Stimulated activated CD4-positive, alpha-beta T cell treated with anti-CD3 and anti-CD28 coated beads, TNF-alpha, amount 100 ng/mL, for 4 hours (primary cell): ENCODE data around the gene RAE1.

ENCODE experiments used
- DNase-seq, 3 experiments: peaks; one replicate each; pipeline ENCODE4 v3.0.0-alpha.2; 2020; ENCODE audit warnings: low read depth in 3 of 3

RAE1 gene

DNA sequence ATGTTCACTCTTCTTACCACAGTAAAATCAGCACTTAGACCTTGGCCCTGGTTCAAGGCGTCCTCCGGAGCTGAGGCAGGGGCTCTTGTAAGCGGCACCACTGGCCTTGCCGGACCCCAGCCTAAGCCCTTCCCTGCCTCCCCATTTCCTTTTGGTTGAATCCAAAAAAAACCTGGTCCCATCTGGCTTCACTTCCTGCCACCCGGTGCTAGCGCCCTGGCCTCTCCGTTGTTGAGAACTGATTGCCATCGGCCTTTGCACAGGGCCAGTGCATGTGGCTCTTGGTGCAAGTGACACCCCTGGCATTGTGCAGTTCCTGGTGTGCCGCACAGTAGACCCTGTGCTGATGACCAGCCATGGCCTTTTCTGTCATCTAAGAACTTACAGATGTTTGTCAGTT is 21.1 kb downstream of the RAE1 start:
- no peak for DNase-seq

DNA sequence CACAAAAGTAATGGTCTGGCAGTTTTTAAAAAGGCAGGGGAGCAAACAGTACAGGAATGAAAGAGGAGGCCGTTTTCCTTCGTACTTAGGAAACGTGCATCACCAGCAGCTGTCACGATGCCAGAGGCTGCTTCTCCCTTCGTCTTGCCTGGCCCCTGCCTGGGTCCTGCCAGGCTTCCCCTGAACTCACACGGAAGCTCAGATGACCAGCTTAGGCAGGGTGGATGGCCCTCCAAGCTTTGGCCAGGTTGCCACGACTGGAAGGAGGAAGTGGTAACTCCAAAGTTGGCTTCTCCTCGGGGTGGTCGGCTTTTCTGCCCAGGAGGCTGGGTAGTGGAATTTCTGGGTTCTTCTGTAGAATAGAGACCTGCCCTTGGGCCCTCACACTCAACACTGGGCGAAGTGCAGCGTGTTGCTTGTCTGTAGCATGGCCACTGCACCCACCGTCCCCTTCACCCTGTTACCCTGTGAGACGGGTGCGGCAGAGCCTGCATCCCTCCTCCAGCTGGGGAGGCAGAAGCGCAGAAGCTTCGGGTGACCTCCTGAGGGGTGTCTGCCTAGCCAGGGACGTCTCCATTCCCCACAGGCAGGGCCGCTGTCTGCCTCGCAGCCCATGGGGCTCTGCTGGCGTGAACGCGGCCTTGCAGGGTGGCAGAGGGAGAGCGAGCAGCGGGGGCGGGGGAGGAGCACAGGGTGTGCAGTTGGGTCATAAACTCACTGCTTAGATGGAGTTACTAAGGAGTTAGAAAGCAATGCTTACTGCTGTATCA is 21.7 kb downstream of the RAE1 start:
- DNase-seq = no peak

GRCh38 chr20:57374343-57374930 is 23.4 kb downstream of the RAE1 start:
- DNase-seq = no peak

GRCh38 chr20:57374931-57375651 is 24.0 kb downstream of the RAE1 start:
- DNase-seq = no peak

- DNase-seq = no peak
Observed at GRCh38 chr20:57375652-57376230, 24.7 kb downstream of the RAE1 start.

DNA sequence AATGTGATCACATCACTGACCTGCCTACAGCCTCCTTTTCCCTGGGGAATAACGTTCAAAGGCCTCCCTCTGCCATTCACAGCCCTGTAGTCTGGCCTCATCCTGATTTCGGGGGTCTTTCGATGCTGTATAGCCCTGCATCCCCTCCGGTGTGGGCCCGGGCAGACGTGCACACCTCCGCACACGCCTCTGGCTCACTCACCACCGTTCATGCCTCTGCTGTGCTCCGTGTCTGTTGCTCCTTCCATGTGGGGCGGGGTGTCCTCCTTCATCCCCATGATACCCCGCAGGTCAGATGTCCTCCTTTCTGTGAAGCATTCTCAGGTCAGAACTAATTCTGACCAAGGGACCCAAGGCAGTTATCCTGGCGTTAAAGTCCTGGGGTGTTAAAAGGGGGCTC is 26.3 kb downstream of the RAE1 start:
- DNase-seq = no peak

- DNase-seq = no peak
Observed at GRCh38 chr20:57378107-57378506, 27.1 kb downstream of the RAE1 start.

DNA sequence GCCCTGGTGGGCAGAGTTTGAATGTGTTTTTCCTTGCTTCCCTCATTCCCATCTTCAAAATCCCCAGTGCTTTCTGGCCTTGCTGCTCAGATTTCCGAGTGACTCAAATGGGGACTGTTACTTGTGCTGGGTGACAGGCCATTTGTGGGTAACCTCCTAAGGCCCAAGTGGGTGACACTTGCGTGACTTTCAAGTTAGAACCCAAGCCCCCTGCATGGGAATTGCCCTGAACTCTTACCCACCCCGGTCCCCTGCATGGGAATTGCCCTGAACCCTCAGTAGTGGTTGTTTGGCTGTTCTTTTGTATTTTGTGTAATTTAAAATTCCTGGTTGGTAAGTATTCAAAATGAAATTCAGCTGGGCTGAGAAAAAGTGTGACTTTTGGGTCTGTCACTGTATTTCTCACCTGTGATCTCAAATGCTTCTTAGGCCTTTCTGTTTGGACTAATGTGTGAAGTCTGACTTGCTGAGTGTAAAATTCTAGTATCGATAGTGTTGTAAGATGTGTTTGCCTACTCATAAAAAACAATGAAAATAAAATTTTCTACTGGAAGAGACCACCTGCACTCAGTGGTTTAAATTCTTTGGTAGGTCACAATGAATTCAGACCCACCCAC is 27.7 kb downstream of the RAE1 start:
- DNase-seq = no peak

GRCh38 chr20:57379263-57379647 is 28.2 kb downstream of the RAE1 start:
- DNase-seq = no peak

DNA sequence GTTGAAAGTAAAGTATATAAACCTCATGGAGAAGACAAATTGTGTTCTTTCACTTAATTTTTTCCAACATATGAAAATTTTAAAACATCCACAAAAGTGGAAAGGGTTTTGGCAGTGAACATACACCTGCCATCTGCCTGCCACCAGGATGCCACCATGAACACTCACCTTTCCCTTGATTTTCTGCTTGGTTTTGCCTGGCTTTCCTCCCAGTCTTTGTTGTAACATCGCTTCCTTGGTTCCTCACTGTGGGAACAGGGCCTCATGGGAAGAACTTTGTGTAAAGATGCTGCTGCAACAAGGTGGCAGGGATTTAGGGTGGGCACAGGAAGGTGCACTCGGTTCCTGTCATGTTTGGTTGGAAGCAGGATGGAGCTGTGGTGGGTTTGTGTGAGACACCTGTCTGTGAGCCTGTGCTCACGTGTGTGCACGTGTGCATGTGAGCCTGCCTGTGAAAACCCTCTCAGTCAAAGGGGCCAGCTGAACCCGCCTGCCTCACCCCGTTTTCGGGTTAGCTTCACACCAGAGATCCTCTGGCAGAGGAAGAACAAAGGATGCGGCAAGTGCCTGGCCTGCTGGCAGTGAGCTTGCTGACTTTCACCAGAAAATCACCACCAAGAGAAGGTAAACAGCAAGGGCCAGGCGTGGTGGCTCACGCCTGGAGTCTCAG is 29.2 kb downstream of the RAE1 start:
- DNase-seq = no peak

- peak; percentile 72 to 79 (median 72) for DNase-seq
Observed at GRCh38 chr20:57381596-57382503, 30.8 kb downstream of the RAE1 start.

DNA sequence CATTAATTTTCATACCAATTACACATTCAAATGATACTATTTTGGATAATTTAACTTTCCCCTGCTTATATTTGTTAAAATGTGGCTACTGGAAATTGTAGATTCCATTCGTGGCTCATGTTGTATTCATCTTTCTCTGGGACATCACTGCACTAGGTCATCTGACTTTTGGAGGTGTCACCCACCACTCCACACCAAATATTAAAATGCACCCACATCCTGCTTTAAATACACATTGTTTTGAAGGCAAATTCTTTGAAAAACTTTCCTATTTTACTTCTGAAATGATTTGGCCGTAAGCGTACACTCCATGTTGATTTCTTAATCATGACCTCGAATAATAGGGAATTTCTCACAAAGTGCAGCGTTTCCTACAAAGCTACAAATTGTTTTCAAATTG is 31.5 kb downstream of the RAE1 start:
- DNase-seq = no peak

- DNase-seq = no peak
Observed at GRCh38 chr20:57383447-57384347, 32.6 kb downstream of the RAE1 start.

DNA sequence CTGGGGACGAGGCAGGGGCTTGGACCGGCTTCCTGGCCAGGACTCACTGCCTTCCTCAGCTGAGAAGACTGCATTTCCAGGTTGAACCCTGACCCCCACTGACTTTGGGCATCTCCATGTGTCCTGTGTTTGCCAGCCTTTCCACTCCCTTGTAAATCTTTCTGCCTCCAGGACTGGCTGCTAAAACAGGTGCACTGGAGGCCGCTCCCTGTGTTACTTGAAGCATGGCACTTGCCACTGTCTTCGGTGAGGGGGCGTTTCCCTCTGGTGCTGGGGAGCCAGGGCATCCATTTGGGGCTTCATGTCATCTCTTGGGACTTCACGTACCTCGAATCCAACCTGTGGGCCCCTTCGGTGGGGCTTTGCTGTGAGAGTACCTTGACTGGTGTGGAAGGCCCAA is 33.4 kb downstream of the RAE1 start:
- no peak for DNase-seq

GRCh38 chr20:57384953-57385761 is 34.1 kb downstream of the RAE1 start:
- DNase-seq = no peak

DNA sequence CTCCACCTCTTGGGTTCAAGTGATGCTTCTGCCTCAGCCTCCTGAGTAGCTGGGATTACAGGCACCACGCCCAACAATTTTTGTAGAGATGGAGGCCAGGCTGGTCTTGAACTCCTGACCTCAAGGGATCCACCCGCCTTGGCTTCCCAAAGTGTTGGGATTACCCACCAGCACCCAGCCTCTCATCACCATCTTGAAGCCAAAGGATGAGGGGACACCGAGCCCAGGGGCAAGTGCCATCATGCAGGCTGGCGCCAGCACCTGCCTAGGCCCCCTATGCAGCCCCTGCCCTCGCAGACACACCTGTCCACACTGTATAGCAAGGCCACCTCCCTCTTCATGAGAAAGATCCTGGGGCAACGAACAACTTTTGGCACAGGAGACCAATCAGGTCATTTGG is 34.9 kb downstream of the RAE1 start:
- DNase-seq = no peak

- no peak for DNase-seq
Observed at GRCh38 chr20:57386762-57387161, 35.7 kb downstream of the RAE1 start.

- DNase-seq = no peak
Observed at GRCh38 chr20:57387463-57387862, 36.4 kb downstream of the RAE1 start.

DNA sequence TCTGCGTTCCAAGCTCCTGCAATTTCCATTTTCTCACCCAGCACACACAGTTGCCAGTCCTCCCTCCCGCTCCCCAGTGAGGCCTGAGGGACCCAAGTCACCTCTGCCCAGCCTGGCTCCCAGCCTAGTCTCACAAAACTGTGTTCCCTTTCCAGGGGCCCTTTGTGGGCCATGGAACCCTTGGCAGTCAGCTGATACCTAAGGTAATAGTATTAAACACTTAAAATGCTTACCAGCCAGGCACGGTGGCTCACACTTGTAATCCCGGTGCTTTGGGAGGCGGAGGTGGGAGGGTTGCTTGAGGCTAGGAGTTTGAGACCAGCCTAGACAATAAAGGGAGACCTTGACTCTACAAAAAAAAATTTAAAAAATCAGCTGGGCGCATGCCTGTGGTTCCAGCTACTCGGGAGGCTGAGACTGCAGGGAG is 36.9 kb downstream of the RAE1 start:
- no peak for DNase-seq
